Keratinocyte (primary cell): ENCODE results near the gene KCTD1. TPM values are rescaled to one million over a fixed set of nuclear protein-coding genes. Genes with fewer than 3 reads are reported as not detected.

Source experiments
- DNase-seq: peaks from one replicate; pipeline ENCODE4 v3.0.0-alpha.2; 2011; ENCODE audit warnings: low read depth, missing footprints, low spot score
- FAIRE-seq: peaks from 2 replicates; lab custom pipeline; 2011; peaks lifted over from hg19 to GRCh38; lab: Jason Lieb, UNC
- H2AFZ ChIP-seq: 2 replicates; pipeline ENCODE4 v1.6.0; 2012; ENCODE audit warnings: low read length, control low read depth, inconsistent platforms; ENCODE audit not compliant: control insufficient read depth
- H3K27ac ChIP-seq: 2 replicates; pipeline ENCODE4 v1.5.1; 2011; ENCODE audit warnings: low read length; ENCODE audit not compliant: control insufficient read depth, insufficient read depth
- H3K27me3 ChIP-seq: 3 replicates; pipeline ENCODE4 v1.6.0; 2011; ENCODE audit warnings: low read length; ENCODE audit not compliant: control insufficient read depth, insufficient read depth; ENCODE audit errors: extremely low read depth
- H3K36me3 ChIP-seq, 2 experiments: 2 replicates in 1 of 2; 3 replicates in 1 of 2; pipeline ENCODE4 v1.5.1; 2011; ENCODE audit warnings: low read length in 2 of 2, mild to moderate bottlenecking in 1 of 2; ENCODE audit not compliant: control insufficient read depth in 2 of 2, insufficient read depth in 2 of 2; ENCODE audit errors: extremely low read depth in 1 of 2
- H3K4me1 ChIP-seq: 3 replicates; pipeline ENCODE4 v1.5.1; 2011; ENCODE audit warnings: low read length; ENCODE audit not compliant: control insufficient read depth, insufficient read depth; ENCODE audit errors: extremely low read depth
- H3K4me2 ChIP-seq: 3 replicates; pipeline ENCODE4 v1.6.0; 2011; ENCODE audit warnings: low read depth, low read length; ENCODE audit not compliant: control insufficient read depth, insufficient read depth; ENCODE audit errors: extremely low read depth
- H3K4me3 ChIP-seq, 3 experiments: fragments of 200-600 bp in 1 of 3; sonication (generic) in 1 of 3; 2 replicates in 2 of 3; 3 replicates in 1 of 3; pipeline ENCODE4 v1.5.1; 2011 to 2016; ENCODE audit warnings: low read length in 3 of 3, mild to moderate bottlenecking in 3 of 3, control low read depth in 2 of 3, inconsistent platforms in 1 of 3, low read depth in 1 of 3, mixed read lengths in 1 of 3, mixed run types in 1 of 3, moderate library complexity in 1 of 3; ENCODE audit not compliant: control insufficient read depth in 2 of 3, insufficient read depth in 2 of 3; ENCODE audit errors: extremely low read depth in 1 of 3
- H3K79me2 ChIP-seq: 2 replicates; pipeline ENCODE4 v1.6.0; 2012; ENCODE audit warnings: low read length; ENCODE audit not compliant: control insufficient read depth, insufficient read depth
- H3K9ac ChIP-seq: 3 replicates; pipeline ENCODE4 v1.6.0; 2011; ENCODE audit warnings: low read length; ENCODE audit not compliant: control insufficient read depth, insufficient read depth; ENCODE audit errors: extremely low read depth
- H3K9me1 ChIP-seq: 3 replicates; pipeline ENCODE4 v1.6.0; 2011; ENCODE audit warnings: low read length; ENCODE audit not compliant: control insufficient read depth, insufficient read depth; ENCODE audit errors: extremely low read depth
- H3K9me3 ChIP-seq: 2 replicates; pipeline ENCODE4 v1.5.1; 2012; ENCODE audit warnings: low read depth, low read length; ENCODE audit not compliant: control insufficient read depth
- H4K20me1 ChIP-seq: 3 replicates; pipeline ENCODE4 v1.6.0; 2011; ENCODE audit warnings: low read length; ENCODE audit not compliant: control insufficient read depth, insufficient read depth; ENCODE audit errors: extremely low read depth
- EZH2 ChIP-seq: IDR thresholded peaks from one replicate; pipeline ENCODE4 v1.6.1; 2012; ENCODE audit warnings: inconsistent platforms, mild to moderate bottlenecking, low read length, moderate library complexity
- dilution Hi-C: fragments of 300-500 bp; cut with MboI; formaldehyde crosslinking; loops from one replicate; pipeline ENCODE4 v1.7.0; 2020; ENCODE audit warnings: low sequenced_read_pairs; ENCODE audit not compliant: extremely low pct_ligation_motif_present
- polyA plus RNA-seq, 5 experiments: library from polyadenylated mRNA; depleted of rRNA in 3 of 5; stranded (reverse) in 3 of 5; stranded (forward) in 1 of 5; unstranded in 1 of 5; fragments of >200 nt; gene quantifications; 1 replicate in 1 of 5; 2 replicates in 3 of 5; 3 replicates in 1 of 5; pipeline versions ENCODE4 v1.2.1 to v1.2.3, GENCODE V29; 2011 to 2012; ENCODE audit warnings: missing spikeins in 2 of 5, low read depth in 1 of 5, low replicate concordance in 1 of 5
- TF ChIP-seq, protein P1 (sequence below), 3 experiments: IDR thresholded peaks in 1 of 3; conservative IDR thresholded peaks in 1 of 3; optimal IDR thresholded peaks in 1 of 3; 2 replicates in 2 of 3; 3 replicates in 1 of 3; pipeline versions ENCODE3 to v1.5.1; 2011; ENCODE audit warnings: low read length in 3 of 3, mild to moderate bottlenecking in 3 of 3, moderate library complexity in 2 of 3, control low read depth in 1 of 3, inconsistent platforms in 1 of 3; ENCODE audit not compliant: insufficient read depth in 2 of 3; ENCODE audit errors: extremely low read depth in 1 of 3

The KCTD1 gene
- polyA plus RNA-seq, 1 donor (not counting 4 experiments of a cell fraction or from before 2014, with no cell fraction given): 32.1 TPM

DNA sequence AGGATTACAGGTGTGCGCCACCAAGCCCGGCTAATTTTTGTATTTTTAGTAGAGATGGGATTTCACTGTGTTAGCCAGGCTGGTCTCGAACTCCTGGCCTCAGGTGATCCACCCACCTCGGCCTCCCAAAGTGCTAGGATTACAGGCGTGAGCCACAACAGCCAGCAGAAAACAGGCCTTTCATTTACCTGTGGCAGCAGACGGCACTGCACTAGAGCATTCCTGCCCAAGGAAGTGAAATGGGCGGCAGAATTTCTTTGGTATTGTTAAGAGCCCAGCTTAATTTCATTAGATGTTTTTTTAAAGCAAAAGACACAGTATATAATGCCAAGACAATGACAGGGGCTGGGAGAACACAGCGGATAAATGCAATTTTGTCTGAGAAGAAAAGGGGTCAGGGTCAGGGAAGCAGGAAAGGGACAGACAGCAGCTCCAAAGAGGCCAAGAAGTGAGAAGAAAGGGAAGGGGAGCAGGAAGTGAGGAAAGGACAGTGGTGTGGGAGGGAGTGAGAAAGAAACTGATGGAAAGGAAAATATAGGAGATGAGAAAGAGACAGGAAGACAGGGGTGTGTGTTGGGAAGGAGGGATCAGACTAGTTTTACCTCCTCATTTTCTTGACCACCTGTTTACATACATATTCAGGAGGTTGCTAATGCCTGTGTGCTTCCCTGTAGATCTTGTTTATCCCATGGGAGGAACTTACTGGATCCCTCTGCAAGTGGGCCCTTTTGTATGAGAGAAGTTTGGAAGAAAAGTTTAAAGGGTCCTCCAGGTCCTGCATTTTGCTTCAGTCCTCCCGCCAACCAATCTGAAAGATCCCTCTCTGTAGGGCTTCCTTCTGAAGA, 32.5 kb downstream of the KCTD1 start:
- H3K9ac ChIP-seq: no peak overlapping the region
- TF ChIP-seq EZH2: no peak
- H3K27me3 ChIP-seq: no peaks in the 10 kb centered on the region
- H3K79me2 ChIP-seq: peaks cover 48% of the 10 kb centered on the region
- FAIRE-seq (no peak), DNase-seq (no peak)
- H2AFZ ChIP-seq: no peak overlapping the region
- no peaks in the 10 kb centered on the region for H3K9me3 ChIP-seq
- H3K4me2 ChIP-seq: no peak overlapping the region
- no peak overlapping the region for H3K4me3 ChIP-seq
- dilution Hi-C loops: no loop called here
- peaks cover 4% of the 10 kb centered on the region for H3K4me1 ChIP-seq
- no peak overlapping the region for H3K27ac ChIP-seq
- H3K9me1 ChIP-seq: no peaks in the 10 kb centered on the region
- H4K20me1 ChIP-seq: no peaks in the 10 kb centered on the region
- no peaks in the 10 kb centered on the region for H3K36me3 ChIP-seq

DNA sequence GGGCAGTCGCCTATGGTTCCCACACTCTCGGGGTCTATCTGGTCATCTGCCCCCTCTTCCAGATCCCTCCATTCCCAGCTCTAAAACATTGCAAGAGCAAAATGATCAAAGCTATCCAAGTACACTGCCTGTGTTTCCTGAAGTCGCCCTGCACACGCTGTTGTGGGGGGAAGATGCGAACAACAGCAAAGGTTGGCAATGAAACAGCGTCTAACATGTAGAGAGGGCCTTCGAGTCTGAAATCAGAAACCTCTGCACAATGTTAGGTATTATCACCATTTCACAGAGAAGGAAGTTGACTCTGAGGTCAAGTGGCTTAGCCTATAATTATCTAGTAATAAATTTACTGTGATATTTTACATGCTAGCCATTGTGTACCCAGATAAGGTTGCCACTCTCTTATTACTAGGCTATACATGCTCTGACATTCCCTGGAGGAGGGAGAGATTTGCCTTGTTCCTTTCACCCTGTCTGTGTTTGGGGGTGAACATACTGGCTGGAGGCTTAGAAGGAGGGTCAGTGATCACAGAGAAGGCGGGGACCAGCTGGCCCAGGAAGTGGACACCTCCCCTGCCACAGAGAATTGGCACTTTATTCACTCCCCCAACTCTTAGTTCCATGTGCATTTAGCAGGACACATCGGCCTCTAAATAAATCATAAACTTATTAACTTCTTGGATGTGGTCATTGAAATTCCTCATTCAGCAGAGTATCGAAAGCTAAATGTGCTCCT, 36.8 kb downstream of the KCTD1 start:
- TF ChIP-seq EZH2: no peak
- TF ChIP-seq, protein P1, sequence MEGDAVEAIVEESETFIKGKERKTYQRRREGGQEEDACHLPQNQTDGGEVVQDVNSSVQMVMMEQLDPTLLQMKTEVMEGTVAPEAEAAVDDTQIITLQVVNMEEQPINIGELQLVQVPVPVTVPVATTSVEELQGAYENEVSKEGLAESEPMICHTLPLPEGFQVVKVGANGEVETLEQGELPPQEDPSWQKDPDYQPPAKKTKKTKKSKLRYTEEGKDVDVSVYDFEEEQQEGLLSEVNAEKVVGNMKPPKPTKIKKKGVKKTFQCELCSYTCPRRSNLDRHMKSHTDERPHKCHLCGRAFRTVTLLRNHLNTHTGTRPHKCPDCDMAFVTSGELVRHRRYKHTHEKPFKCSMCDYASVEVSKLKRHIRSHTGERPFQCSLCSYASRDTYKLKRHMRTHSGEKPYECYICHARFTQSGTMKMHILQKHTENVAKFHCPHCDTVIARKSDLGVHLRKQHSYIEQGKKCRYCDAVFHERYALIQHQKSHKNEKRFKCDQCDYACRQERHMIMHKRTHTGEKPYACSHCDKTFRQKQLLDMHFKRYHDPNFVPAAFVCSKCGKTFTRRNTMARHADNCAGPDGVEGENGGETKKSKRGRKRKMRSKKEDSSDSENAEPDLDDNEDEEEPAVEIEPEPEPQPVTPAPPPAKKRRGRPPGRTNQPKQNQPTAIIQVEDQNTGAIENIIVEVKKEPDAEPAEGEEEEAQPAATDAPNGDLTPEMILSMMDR (optimal IDR thresholded peaks at IDR 0.05 in 1 of 3, IDR thresholded peaks at IDR 0.05 in 1 of 3, conservative IDR thresholded peaks at IDR 0.05 in 1 of 3; ENCODE audit: extremely low read depth in 1 of 3, insufficient read depth in 2 of 3, low read length in 3 of 3): no peak
- dilution Hi-C loops: no loop called here

More for the DNA sequence above, 36.8 kb downstream of the KCTD1 start:
- no peaks in the 10 kb centered on the region for H3K9me1 ChIP-seq
- peaks cover 4% of the 10 kb centered on the region for H3K4me1 ChIP-seq
- no peaks in the 10 kb centered on the region for H3K27me3 ChIP-seq
- peaks cover 35% of the 10 kb centered on the region for H3K79me2 ChIP-seq
- H3K9me3 ChIP-seq: no peaks in the 10 kb centered on the region
- DNase-seq (no peak), FAIRE-seq (no peak)
- no peaks in the 10 kb centered on the region for H3K36me3 ChIP-seq
- H3K4me2 ChIP-seq: no peak overlapping the region
- no peak overlapping the region for H3K4me3 ChIP-seq
- H3K27ac ChIP-seq: no peak overlapping the region
- H2AFZ ChIP-seq: no peak overlapping the region
- no peaks in the 10 kb centered on the region for H4K20me1 ChIP-seq
- H3K9ac ChIP-seq: no peak overlapping the region
